SK-N-MC (cell line): ENCODE results near the gene EFNB2.
A peak's percentile ranks its signal among the peaks of the same experiment; 100 is the strongest.

Source experiments
- DNase-seq: peaks from one replicate; pipeline ENCODE4 v3.0.0-alpha.2; 2011; ENCODE audit warnings: low read depth, low spot score
- H3K27ac ChIP-seq: fragments of 200-600 bp; sonication (generic); 2 replicates; pipeline ENCODE4 v1.5.1; 2016; ENCODE audit warnings: mixed run types
- H3K36me3 ChIP-seq: fragments of 200-600 bp; sonication (generic); 2 replicates; pipeline ENCODE4 v1.6.1; 2017; ENCODE audit warnings: antibody characterized with exemption, low read length, mixed read lengths; ENCODE audit not compliant: insufficient read depth
- H3K4me3 ChIP-seq: fragments of 200-600 bp; sonication (generic); 2 replicates; pipeline ENCODE4 v1.5.1; 2016
- H3K9ac ChIP-seq: fragments of 200-600 bp; sonication (generic); 2 replicates; pipeline ENCODE4 v1.8.0; 2017; ENCODE audit warnings: mixed run types, mixed read lengths; ENCODE audit not compliant: insufficient read length
- H3K9me3 ChIP-seq: fragments of 200-600 bp; sonication (generic); 2 replicates; pipeline ENCODE4 v1.6.1; 2017; ENCODE audit warnings: low read depth, mild to moderate bottlenecking, antibody characterized with exemption, low read length, moderate library complexity, mixed read lengths
- EZH2 ChIP-seq: fragments of 200-600 bp; sonication (generic); IDR thresholded peaks from one replicate; pipeline ENCODE4 v1.6.1; 2017; ENCODE audit warnings: antibody characterized with exemption
- FOXP2 ChIP-seq: optimal IDR thresholded peaks from 2 replicates; pipeline ENCODE3; 2011; ENCODE audit warnings: mild to moderate bottlenecking, moderate library complexity; ENCODE audit not compliant: insufficient read depth; ENCODE audit errors: extremely low read length, control extremely low read depth
- POLR2AphosphoS5 ChIP-seq: IDR thresholded peaks from 2 replicates; pipeline ENCODE4 v1.6.1; 2012; ENCODE audit warnings: mild to moderate bottlenecking, low read depth, low read length, borderline replicate concordance

Gene EFNB2

DNA sequence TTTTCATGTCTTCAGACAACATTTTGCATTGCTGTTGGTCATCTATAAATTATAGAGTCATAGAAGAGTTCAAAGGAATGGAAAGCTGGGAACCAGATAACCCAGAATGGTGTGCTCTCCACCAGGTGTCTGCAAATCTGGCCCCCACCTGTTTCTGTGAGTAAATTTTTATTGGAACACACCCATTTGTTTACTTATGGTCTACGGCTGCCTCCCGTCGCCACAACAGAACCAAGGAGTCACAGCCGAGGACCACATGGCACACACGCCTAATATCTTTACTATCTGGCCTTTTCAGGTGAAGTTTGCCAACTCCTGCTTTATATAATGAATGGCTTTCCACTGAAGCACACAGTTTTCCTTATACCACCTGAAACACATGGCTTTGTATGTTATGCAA, 58.2 kb downstream of the EFNB2 start:
- Histone ChIP-seq H3K36me3 (no peaks in the 10 kb centered on the region), H3K27ac (no peak overlapping the region), H3K9me3 (no peaks in the 10 kb centered on the region), H3K9ac (no peak overlapping the region), H3K4me3 (no peak overlapping the region)
- TF ChIP-seq POLR2AphosphoS5 (no peak), FOXP2 (no peak), EZH2 (no peak)
- DNase-seq, result no peak

DNA sequence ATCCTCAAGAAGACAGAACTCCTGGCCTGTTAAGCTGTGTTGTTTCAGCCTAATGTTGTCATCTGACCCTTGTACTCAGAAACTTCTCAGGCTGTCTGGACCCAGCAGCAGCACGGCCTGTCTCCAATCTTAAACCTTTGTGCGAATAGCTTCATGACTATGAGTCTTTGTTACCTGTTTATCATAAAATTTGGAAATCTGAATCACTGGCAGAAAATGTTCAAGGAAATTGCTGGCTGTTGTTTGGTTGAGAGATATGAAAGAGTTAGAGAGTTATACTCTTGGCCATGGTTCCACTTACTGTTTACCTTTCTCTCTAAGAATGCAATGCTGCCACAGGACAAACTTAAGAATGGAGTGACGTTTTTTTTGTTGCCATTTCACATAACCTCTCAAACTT, 59.6 kb downstream of the EFNB2 start:
- no peak for DNase-seq
- no peak for TF ChIP-seq EZH2
- TF ChIP-seq FOXP2, result no peak
- no peak for TF ChIP-seq POLR2AphosphoS5
- no peak overlapping the region for H3K27ac ChIP-seq
- H3K9me3 ChIP-seq, result no peaks in the 10 kb centered on the region
- H3K4me3 ChIP-seq, result no peak overlapping the region
- no peak overlapping the region for H3K9ac ChIP-seq
- no peaks in the 10 kb centered on the region for H3K36me3 ChIP-seq

DNA sequence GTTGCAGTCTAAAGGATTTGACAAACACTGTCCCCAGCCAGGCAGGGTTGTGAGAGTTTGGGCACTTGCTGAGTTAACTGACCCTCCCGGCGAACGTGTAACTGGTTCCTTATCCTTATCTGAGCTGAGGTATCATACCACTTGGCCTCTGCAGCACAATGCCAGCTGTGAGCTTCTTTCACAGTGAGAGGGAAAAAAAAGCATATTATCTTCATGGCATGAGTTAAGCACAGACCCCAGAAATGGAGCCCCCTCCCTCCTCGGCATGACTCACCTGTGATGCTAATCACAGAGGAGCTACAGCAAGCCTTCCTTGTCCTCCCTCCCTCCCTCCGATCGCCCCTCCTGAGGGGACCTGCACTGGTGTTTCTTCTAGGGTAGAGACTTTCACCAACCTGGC, 60.5 kb downstream of the EFNB2 start:
- no peak for DNase-seq
- Histone ChIP-seq H3K9me3 (no peaks in the 10 kb centered on the region), H3K27ac (no peak overlapping the region), H3K36me3 (no peaks in the 10 kb centered on the region), H3K4me3 (no peak overlapping the region), H3K9ac (no peak overlapping the region)
- no peak for TF ChIP-seq EZH2
- TF ChIP-seq FOXP2, result no peak
- no peak for TF ChIP-seq POLR2AphosphoS5

DNA sequence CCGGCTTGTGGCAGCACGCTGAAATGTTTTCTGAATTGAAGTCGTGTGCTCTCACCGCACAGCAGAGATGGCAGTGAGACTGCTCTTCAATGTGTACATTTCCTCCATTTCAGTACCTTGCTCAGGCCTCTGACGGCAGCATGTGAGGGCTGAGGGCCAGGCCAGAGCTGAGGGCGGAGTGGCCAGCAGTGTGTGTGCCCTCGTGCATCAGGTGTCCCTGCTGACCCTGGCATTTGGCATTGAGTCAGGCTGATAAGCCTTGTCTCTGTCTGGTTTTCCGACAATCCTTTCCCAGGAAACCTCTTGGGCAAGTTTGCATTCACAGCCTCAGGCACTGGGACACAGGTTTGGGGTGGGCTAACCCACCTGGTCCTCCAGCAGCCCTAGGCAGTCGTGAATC, 62.3 kb downstream of the EFNB2 start:
- H3K9ac ChIP-seq, result no peak overlapping the region
- no peaks in the 10 kb centered on the region for H3K9me3 ChIP-seq
- H3K36me3 ChIP-seq, result no peaks in the 10 kb centered on the region
- no peak overlapping the region for H3K4me3 ChIP-seq
- no peak for TF ChIP-seq FOXP2
- peak; percentile 71 for TF ChIP-seq EZH2
- TF ChIP-seq POLR2AphosphoS5, result no peak
- no peak for DNase-seq
- H3K27ac ChIP-seq, result no peak overlapping the region

DNA sequence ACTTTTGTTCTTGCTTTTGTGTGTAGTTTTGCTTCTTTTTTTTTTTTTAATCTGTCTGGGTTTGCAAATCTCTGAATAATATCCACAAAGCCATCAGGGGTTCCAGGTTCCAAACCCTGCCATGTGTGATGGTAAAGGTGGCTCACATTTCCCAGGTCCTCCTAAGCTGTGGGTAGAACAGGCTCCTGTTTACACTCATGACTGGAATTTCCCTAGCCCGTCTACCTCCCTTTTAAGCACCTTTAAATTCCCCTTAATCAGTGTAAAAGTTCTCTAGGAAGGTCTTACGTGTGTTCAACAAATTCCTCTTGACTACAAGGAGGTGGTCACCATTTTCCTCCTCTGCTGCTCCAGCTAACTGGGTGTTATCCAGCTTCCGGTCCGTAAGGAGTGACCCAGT, 62.8 kb downstream of the EFNB2 start:
- Histone ChIP-seq H3K27ac (no peak overlapping the region), H3K9ac (no peak overlapping the region), H3K4me3 (no peak overlapping the region), H3K9me3 (no peaks in the 10 kb centered on the region), H3K36me3 (no peaks in the 10 kb centered on the region)
- no peak for TF ChIP-seq FOXP2
- no peak for TF ChIP-seq POLR2AphosphoS5
- TF ChIP-seq EZH2, result no peak
- DNase-seq, result no peak

DNA sequence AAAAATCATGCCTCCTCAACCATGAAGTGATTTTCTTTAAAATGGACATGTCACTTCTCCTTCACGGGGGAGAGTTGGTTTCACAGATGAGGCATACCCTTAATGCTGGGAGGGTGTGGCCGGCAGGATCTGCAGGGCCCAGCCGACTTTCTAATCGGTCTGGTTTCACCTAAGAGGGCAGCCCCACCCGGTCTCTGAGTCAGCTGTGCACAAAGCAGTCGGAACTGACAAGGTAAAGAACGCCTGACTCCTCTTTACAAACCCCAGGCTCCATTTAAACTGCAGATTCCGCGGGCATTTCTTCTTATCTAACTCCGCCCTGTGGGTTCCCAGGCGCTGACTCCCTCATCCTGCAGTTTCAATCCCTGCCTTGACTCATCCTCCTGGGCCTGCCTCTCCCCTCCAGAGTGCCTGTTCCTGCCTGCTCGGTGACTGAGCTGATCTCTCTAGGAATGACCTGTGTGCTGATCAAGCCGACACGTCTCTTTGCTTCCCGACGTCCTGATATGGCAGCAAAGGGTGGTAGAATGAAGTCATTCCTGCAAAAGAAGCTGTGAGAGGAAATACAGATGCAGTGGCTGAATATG, 63.4 kb downstream of the EFNB2 start:
- H3K4me3 ChIP-seq, result no peak overlapping the region
- H3K9ac ChIP-seq, result no peak overlapping the region
- H3K9me3 ChIP-seq, result no peaks in the 10 kb centered on the region
- H3K27ac ChIP-seq, result no peak overlapping the region
- no peaks in the 10 kb centered on the region for H3K36me3 ChIP-seq
- TF ChIP-seq EZH2 (no peak), POLR2AphosphoS5 (no peak), FOXP2 (no peak)
- no peak for DNase-seq

DNA sequence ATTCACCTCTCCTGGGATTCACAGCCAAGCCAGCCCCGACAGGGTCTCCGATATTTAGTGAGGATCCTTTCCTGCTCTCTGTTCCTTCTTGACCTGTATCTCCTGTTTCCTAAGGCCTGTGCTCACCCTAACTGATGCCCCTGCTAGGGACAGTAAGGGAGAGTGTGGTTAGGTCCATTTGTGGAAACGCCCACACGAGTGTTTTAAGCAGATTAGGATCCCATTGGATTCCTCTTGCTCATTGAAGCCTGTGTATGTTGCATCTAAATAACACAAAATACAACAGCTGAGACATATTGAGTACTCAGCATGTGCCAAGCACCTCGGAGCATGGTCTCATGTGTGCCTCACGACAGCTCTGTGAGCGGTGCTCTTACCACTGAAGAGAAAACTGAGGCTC, 64.9 kb downstream of the EFNB2 start:
- H3K36me3 ChIP-seq, result no peaks in the 10 kb centered on the region
- no peaks in the 10 kb centered on the region for H3K9me3 ChIP-seq
- no peak for DNase-seq
- no peak overlapping the region for H3K4me3 ChIP-seq
- no peak overlapping the region for H3K27ac ChIP-seq
- no peak for TF ChIP-seq FOXP2
- TF ChIP-seq POLR2AphosphoS5, result no peak
- TF ChIP-seq EZH2, result no peak
- H3K9ac ChIP-seq, result no peak overlapping the region

DNA sequence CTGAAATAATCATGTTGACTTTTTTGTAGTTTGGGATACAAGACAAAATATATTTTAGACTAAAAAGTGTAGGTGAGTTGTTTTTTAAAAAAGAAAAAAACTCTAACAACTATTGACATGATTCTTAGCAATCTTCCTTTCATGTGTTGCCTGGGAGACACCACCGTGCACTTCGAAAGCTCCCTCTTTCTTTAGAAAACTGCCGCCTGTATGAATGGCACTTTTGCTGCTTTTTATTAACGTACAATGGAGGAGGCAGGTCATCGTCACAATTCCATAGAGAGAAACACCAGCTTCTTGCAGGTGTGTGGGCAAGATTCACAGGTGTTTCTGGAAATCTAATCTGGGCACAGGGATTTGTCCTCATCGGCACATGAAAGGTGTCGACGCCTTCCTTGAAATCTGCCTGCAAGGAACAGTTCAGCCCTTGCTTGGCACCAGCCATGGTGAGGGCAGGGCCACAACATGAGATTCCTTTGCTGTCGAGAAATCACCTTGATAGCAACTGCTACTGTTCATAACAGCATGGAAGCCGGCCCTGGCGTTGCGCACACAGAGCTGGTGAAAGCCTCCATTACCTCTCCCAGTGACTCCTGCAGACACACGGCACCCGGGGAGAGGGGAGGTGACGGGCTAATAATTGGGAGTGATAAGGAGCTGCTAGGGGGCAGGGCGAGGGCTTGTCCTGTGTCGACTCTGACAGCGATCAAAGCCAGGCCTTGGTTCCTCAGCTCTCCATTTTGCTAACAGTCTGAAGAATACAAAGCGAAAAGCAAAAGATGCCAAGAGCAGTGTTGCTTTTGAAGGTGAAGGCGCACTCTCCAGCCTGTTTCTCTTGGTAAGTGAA, 66.5 kb downstream of the EFNB2 start:
- DNase-seq, result no peak
- H3K27ac ChIP-seq, result no peak overlapping the region

DNA sequence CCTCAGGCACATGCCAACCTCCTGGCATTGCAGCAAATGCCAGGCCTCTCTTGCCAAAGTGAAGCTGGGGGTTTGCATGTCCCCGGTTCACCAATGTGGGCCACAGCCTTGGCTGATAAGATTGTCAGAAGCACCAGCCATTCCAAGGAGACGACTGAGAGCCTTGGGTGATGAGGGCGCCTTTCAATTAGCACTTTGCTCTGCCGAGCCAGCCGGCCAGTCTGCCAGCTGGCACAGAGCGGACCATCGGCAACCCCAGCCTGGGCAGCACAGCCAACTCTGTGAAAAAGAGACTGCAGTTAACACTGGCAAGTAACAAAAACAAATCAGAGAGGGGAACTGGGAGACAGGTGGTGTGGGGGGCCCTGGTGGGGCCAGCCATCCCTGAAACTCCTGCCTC, 67.3 kb downstream of the EFNB2 start:
- Histone ChIP-seq H3K36me3 (no peaks in the 10 kb centered on the region), H3K27ac (no peak overlapping the region), H3K4me3 (no peak overlapping the region), H3K9me3 (no peaks in the 10 kb centered on the region), H3K9ac (no peak overlapping the region)
- DNase-seq, result no peak
- TF ChIP-seq EZH2 (no peak), POLR2AphosphoS5 (no peak), FOXP2 (no peak)

More for the DNA sequence above, 66.5 kb downstream of the EFNB2 start:
- no peaks in the 10 kb centered on the region for H3K36me3 ChIP-seq
- no peak overlapping the region for H3K4me3 ChIP-seq
- no peaks in the 10 kb centered on the region for H3K9me3 ChIP-seq
- TF ChIP-seq EZH2, result no peak
- TF ChIP-seq FOXP2, result no peak
- no peak for TF ChIP-seq POLR2AphosphoS5
- H3K9ac ChIP-seq, result no peak overlapping the region
